CD4-positive, alpha-beta T cell treated with Interleukin-17A for 4 hours (primary cell): Measurements from ENCODE around the gene CDC42BPG.
A peak's percentile ranks its signal among the peaks of the same experiment; 100 is the strongest.
"Not testable (repeated sequence)": the region's sequence is repeated elsewhere in the genome, so short reads cannot be mapped to it uniquely, and the experiment has no call there.

ENCODE experiments used
- DNase-seq: peaks from one replicate; pipeline ENCODE4 v3.0.0-alpha.2; 2020; ENCODE audit warnings: mixed read lengths

Gene CDC42BPG

GRCh38 chr11:64848214-64848825 lies 3.9 kb upstream of the CDC42BPG start:
- no peak for DNase-seq

GRCh38 chr11:64846998-64847666 lies 2.7 kb upstream of the CDC42BPG start:
- DNase-seq, result peak; percentile 99

GRCh38 chr11:64845776-64846129 lies 1.3 kb upstream of the CDC42BPG start:
- DNase-seq, result not testable (repeated sequence)

DNA sequence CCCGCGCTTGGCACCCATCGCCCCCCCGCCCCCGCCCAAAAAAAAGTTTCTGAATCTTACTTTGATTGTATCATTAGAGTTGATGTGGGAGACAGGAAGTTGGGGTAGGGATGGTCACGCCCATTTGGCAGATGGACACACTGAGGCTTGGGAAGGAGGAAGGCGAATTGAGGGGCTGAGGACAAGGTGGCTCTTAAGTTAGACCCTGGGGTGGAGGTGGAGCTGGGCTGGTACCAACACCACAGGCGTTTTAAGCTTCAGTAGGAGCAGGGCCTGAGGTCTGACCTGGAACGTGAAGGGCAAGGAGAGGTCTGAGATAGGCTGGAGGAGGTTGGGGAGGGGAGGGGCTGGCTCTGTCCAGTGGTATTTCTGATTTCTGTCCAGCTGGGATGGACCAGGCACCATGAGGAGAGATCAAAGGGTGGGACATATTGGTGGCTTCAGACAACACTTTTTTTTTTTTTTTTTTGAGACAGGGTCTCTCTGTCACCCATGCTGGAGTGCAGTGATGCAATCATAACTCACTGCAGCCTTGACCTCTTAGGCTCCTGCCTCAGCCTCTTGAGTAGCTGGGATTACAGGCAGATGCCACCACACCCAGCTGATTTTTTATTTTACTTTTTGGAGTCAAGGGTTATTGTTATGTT lies 799 bp upstream of the CDC42BPG start:
- DNase-seq, result no peak

- DNase-seq, result no peak
Measured at GRCh38 chr11:64843686-64844329, 645 bp downstream of the CDC42BPG start.

GRCh38 chr11:64842851-64843685 lies 1.4 kb downstream of the CDC42BPG start:
- no peak for DNase-seq

GRCh38 chr11:64842366-64842759 lies 2.1 kb downstream of the CDC42BPG start:
- no peak for DNase-seq

GRCh38 chr11:64841592-64842365 lies 2.7 kb downstream of the CDC42BPG start:
- no peak for DNase-seq

DNA sequence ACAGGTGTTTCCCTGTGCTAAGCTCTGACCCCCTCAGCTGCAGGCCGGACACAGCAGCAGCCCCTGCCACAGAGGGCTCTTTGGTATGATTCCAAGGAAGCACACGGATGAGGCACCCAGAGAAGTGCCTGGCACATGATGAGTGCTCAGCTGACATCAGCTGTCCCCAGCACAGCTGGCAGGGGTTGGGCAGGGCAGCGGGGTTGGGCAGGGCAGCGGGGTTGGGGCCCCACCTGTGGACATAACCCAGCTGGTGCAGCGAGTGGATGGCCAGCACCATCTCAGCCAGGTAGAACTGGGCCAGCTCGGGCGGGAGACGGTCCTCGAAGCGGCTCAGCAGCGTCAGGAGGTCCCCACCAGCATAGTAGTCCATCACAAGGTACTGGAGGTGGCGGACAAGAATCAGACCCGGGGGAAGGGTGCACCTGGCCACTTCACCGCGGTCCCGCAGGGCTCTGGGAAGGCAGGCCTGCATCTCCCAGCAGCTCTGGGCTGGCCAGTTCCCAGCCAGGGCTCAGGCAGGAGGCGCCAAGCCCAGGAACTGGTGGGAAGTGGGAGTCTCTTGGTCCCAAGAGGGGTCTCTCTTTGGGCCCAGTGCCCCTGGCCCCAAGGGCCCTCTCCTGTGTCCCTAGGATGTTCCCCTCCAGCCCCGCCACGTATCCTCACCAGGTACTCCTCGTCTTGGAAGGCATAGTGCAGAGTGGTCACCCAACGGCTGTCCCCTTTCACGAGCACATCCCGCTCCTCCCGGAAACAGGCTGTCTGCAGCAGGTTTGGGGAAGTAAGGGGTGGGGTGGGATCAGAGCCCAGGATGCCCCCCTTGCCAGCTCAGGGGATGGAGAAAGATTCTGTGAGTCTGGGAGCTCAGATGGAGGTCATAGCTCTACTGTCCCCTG lies 4.3 kb downstream of the CDC42BPG start:
- no peak for DNase-seq

DNA sequence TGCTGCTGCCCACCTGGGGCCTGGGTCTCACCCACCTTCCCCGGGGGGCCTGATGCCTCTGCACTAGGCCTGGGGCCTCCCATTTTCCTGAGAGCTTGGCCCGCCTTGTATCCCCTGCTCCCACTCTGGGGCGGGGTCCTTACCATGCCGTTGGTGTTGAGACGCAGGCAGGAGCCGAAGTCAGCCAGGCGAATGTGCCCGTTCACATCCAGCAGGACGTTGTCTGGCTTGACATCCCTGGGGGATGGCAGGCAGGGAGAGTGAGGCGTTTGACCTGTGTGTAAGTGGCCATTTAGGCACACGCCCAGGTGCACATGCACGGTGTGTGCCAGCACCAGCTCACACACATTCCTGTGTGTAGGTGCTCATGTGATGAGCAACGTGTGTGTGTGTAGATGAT lies 5.1 kb downstream of the CDC42BPG start:
- no peak for DNase-seq

DNA sequence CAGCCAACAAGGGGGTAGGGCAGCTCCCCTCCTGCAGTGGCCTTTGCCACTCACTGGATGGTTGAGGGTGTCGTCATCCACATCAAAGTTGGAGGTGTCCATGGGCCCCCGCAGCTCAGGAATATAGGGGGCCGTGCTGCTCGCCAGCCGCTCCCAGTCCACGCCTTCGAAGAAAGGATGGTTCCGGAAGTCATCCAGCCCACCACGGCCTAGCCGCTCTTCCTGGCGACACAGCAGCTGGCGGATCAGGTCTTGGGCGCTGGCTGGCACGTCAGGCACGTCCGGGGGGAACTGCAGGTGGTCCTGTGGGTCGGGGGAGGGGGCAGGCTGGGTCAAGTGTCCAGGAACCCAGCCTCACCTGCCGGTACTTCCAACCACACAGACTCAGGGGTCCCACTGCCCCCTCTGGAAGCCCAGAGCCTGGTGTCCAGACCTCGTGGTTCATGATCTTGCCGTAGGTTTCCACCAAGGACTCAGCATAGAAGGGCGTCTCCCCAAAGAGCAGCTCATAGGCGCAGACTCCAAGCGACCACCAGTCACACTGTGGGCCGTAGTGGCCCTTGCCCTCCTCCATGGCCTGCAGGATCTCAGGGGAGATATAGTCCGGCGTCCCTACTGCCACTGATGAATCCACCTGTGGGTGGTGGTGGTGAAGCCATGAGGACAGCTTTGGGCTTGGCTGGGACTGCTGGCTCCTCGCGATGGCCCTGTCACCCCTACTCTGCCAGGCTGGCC lies 5.7 kb downstream of the CDC42BPG start:
- no peak for DNase-seq

- DNase-seq, result no peak
Measured at GRCh38 chr11:64837887-64838351, 6.5 kb downstream of the CDC42BPG start.

DNA sequence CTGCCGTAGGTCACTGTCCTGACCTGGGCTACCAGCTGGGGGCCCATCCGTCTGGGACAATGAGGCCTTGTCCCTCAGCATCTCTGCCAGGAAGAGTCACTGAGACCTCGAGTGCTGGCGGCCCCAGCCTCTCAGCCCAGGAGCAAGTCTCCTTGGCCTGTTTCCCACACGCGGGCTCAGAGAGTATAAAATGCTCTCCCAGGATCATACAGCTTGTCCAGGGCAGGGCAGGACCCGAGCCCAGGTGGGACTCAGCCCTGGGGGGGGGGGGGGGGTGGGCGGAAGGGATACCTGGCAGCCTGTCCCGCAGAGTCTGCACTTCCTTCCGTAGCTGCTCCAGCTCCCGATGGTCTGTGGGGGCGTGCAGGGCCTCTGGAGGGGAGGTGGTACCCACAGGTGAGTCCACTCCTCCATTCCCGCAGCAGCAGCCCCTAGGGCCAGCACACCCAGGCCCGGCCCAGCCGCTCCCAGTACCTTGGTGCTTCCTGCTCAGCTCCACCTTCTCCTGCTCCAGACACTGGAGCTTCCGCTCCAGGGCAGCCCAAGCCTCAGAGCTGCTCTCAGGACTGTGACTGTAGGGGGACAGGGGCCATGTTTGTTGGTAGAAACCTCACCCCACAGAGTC lies 7.9 kb downstream of the CDC42BPG start:
- no peak for DNase-seq

DNA sequence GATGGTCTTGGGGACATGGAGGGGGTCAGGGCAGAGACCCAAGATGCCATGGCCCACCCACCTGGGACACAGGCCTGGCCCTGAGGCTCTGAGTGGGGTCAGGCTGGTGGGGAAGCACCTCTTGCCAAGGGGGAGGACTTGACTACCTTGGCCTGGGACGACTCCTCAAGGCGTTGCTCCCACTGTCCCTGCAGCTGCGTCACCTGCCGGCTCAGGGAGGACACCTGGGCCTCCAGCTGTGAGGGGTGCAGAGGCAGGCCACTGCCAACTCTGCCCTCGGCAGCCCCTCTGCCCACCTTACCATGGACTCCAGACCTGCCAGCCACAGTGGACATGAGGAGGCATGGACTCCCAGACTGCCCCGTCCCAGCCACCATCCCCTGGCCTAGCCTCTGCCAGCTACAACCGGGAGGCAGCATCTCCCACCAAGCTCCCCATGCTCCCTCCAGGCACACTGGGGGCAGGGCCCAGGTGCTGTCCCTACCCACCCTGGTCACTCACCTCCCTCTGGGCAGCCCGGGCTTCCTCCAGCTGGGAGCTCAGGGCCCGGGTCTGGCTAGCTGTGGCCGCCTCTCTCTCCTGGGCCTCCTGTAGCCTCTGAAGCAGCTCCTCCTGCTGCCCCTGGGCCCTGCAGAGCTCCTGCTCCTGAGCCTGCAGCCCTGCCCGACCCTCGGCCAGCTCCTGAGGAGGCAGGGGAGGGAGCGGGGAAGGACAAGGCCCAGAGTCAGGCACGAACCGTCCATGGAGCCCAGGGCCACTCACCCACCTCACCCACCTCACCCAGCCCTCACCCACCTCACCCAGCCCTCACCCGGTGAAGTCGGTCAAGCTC lies 8.6 kb downstream of the CDC42BPG start:
- DNase-seq, result no peak

DNA sequence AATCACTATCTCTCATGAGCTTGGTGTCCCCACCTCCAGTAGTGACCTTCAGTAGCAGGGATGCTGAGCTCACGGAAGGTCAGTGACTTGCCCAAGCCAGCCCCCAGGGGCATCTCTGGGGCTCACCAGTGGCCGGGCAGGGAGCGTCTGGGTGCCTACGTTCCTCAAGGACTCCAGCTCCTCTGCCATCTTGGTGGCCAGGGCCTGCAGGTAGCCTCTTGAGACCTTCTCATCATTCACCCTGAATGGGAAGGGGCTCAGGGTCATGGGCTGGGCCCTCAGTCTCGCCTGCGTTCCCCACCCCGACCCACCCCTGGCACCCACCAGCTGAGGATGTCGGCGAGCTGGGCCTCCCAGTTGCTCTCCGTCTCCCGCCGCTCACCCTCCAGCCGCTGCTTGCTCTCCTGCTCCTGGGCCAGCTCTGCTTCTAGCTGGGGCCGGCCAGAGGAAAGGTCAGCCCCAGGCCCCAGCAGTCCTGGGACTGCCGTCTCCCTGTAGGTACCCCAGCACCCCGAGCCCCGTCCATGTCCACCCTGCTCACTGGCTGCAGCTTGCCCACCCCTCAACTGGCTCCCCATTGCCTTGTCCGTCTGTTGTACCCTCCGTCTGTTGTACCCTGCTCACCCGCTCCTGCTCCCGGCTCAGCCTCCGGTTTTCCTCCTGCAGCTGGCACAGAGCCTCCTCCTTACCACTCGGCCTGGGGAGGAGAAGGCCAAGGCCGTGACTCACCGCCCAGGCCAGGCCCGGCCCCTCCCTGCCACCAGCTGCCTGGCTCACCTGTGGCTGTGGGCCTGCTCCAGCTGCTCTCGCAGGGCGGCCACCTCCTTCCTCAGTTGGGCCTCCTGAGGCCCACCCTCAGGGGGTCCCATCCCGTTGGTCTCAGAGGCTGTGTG lies 9.5 kb downstream of the CDC42BPG start:
- no peak for DNase-seq

DNA sequence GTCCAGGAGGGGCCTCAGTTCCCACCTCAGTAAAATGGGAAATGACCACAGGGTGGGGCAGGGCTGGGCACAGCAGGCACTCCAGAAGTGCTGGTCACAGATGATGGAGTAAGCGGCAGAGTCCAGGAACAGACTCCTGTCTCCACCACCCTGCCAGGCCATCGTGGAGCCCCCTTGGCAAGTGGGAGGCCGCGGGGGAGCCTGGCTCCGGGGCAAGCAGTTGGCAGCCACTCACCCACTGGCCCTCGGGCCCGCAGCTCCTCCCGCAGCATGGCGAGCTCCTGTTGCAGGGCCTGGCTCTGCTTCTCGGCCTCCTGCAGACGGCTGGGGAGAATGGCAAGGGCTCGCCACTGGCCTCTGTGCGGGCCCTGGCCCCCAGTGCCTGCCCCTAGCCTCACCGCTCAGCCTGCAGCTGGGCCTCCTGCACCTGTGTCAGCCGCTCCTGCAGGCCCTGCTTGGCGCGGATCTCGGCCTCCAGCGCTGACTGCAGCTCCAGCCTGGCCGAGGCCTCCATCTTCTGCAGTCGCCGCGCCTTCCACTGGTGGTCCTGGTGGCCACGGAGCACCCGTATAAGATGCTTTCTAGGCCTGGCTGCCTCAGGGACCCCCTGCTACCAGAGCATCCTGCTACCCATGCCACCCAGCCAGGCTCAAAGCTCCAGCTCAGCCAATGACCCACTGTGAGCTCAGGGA lies 10.3 kb downstream of the CDC42BPG start:
- DNase-seq, result no peak

DNA sequence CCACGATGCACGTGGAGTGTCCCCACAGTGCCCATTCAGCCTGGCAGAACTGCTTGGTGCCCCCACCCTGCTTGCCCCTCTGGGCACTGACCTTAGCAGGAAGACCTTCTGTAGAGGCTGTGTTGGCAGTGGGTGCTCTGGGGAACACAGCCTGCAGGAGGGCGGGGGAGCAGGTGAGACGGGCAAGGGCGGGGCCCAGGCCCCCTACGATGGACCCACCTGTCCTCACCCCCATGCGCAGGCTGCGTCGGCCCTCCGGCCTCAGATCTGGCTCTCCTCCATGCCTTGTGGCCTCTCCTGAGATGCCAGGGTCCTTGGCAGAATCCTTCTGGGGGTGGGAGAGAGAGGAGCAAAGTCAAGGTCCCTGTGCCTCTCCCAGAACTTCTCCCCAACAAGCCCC lies 10.9 kb downstream of the CDC42BPG start:
- no peak for DNase-seq
